Lower lobe of right lung (tissue), 2 donors: ENCODE measurements around the gene TMEM233. TPM values are rescaled to one million over a fixed set of nuclear protein-coding genes. Genes with fewer than 3 reads are reported as not detected.

Experiments
- ATAC-seq, 2 donors: fragments of 200-7000 bp; cut with Tn5 transposase; one replicate each; pipeline ENCODE4 v1.9.1; 2020 to 2022; ENCODE audit warnings: mild to moderate bottlenecking in 2 of 2, moderate library complexity in 2 of 2
- DNase-seq: peaks from one replicate; pipeline ENCODE4 v3.0.0-alpha.2; 2020
- H3K27ac ChIP-seq: fragments of 200-600 bp; one replicate; pipeline ENCODE4 v1.8.0; 2022
- H3K27me3 ChIP-seq: fragments of 200-600 bp; one replicate; pipeline ENCODE4 v1.8.0; 2022; ENCODE audit warnings: low read depth
- H3K36me3 ChIP-seq: fragments of 200-600 bp; one replicate; pipeline ENCODE4 v1.8.0; 2022; ENCODE audit warnings: mild to moderate bottlenecking
- H3K4me1 ChIP-seq: fragments of 200-600 bp; one replicate; pipeline ENCODE4 v1.8.0; 2022
- H3K4me3 ChIP-seq: fragments of 200-600 bp; one replicate; pipeline ENCODE4 v1.8.0; 2022; ENCODE audit warnings: mild to moderate bottlenecking
- H3K9me3 ChIP-seq: fragments of 200-600 bp; one replicate; pipeline ENCODE4 v1.8.0; 2022
- intact Hi-C: fragments of 100-400 bp; cut with DNase I; formaldehyde crosslinking; loops from one replicate; pipeline ENCODE4 v1.11.0; 2022
- total RNA-seq: library from RNA; stranded (reverse); fragmentation: NEBNext Ultra II Directional; extraction: Animal tissue kit (Norgen Biotek cat#: 25700); gene quantifications from one replicate; pipeline ENCODE4 v1.2.1, GENCODE V29; 2021
- TF ChIP-seq, protein P1 (sequence below): fragments of 200-600 bp; IDR thresholded peaks from one replicate; pipeline ENCODE4 v1.8.0; 2022; ENCODE audit warnings: antibody characterized with exemption, mild to moderate bottlenecking
- donor health status: DM: no; HTN: yes; CAD: no; lungs with severe emphysema.

Gene TMEM233
- total RNA-seq, 1 donor from 2014 or later: 0.47 TPM

DNA sequence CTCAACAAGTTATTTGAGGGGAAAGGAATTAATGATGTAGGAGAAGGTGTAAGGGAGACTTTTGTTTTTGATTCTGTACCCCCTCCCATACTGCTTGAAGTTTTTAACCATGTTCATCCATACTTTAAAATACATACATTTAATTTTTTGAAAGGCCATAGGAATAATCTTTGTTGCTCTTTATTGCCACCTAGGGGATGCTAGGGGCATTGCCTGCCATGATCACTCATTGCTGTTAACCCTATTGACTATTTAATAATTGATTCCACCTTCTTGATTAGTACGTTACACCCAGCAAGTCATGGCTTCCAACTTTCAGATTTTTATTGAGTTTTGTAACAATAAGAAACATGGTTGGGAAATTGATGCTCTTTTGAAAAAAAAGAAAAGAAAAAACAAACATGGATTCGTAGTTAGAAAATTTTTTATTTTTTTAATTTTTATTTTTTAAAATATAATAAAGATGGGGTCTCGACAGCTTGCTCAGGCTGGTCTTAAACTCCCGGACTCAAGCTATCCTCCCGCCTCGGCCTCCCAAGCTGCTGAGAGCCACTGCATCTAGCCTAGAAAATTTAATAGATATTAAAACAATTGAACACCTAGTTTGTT, 65.8 kb downstream of the TMEM233 start:
- no peak for DNase-seq
- intact Hi-C loops: no loop called here
- no peaks in the 10 kb centered on the region for H3K27me3 ChIP-seq
- TF ChIP-seq, protein P1, sequence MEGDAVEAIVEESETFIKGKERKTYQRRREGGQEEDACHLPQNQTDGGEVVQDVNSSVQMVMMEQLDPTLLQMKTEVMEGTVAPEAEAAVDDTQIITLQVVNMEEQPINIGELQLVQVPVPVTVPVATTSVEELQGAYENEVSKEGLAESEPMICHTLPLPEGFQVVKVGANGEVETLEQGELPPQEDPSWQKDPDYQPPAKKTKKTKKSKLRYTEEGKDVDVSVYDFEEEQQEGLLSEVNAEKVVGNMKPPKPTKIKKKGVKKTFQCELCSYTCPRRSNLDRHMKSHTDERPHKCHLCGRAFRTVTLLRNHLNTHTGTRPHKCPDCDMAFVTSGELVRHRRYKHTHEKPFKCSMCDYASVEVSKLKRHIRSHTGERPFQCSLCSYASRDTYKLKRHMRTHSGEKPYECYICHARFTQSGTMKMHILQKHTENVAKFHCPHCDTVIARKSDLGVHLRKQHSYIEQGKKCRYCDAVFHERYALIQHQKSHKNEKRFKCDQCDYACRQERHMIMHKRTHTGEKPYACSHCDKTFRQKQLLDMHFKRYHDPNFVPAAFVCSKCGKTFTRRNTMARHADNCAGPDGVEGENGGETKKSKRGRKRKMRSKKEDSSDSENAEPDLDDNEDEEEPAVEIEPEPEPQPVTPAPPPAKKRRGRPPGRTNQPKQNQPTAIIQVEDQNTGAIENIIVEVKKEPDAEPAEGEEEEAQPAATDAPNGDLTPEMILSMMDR: peak; percentile 91
- H3K36me3 ChIP-seq: no peaks in the 10 kb centered on the region
- H3K4me1 ChIP-seq: no peaks in the 10 kb centered on the region
- peak; percentile 63 to 79 for ATAC-seq
- H3K4me3 ChIP-seq: no peak overlapping the region
- H3K9me3 ChIP-seq: no peaks in the 10 kb centered on the region
- no peak overlapping the region for H3K27ac ChIP-seq

DNA sequence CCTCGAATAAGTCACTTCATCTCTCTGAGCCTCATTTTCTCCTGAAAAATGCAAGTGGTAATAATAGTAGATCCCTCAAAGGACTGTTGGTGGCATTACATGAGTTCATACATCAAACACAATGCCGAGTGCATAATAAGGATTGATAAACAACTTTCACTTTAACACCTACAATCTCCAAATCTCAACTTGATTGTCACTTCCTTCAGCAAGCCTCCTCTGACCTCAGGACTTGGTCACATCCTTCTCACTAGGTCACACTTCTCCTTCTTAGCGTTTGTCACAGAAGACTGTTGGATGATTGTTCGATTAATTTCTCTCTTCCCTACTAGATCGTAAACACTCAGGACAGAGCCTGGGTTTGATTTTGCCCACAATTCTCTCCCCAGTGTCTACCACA, 66.5 kb downstream of the TMEM233 start:
- H3K9me3 ChIP-seq: no peaks in the 10 kb centered on the region
- no peak overlapping the region for H3K27ac ChIP-seq
- no peaks in the 10 kb centered on the region for H3K36me3 ChIP-seq
- DNase-seq (no peak), ATAC-seq (no peak)
- TF ChIP-seq, protein P1: no peak
- no peak overlapping the region for H3K4me3 ChIP-seq
- intact Hi-C loops: no loop called here
- H3K27me3 ChIP-seq: no peaks in the 10 kb centered on the region
- H3K4me1 ChIP-seq: no peaks in the 10 kb centered on the region

DNA sequence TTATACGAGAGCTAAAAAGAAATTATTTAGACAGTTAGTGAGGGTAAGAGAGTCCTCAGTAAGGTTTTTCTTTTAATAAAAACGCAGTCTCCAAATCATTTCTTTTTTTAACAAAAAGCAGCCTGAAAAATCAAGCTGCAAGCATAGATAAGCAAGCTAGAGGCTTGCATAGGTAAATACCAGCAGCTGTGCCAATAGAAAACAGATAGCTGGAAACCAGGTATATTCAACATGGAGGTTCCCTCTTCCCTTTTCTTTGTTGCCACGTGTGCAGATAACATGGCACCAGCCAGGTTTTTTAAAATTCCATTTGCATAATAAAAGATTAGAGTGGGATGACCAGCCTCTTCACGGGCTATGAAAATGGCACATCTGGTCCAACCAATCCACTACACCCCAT, 68.3 kb downstream of the TMEM233 start:
- no peaks in the 10 kb centered on the region for H3K9me3 ChIP-seq
- H3K36me3 ChIP-seq: no peaks in the 10 kb centered on the region
- intact Hi-C loops: no loop called here
- ATAC-seq (no peak), DNase-seq (no peak)
- no peak overlapping the region for H3K27ac ChIP-seq
- H3K4me1 ChIP-seq: peaks cover 12% of the 10 kb centered on the region
- TF ChIP-seq, protein P1: no peak
- no peaks in the 10 kb centered on the region for H3K27me3 ChIP-seq
- H3K4me3 ChIP-seq: no peak overlapping the region

DNA sequence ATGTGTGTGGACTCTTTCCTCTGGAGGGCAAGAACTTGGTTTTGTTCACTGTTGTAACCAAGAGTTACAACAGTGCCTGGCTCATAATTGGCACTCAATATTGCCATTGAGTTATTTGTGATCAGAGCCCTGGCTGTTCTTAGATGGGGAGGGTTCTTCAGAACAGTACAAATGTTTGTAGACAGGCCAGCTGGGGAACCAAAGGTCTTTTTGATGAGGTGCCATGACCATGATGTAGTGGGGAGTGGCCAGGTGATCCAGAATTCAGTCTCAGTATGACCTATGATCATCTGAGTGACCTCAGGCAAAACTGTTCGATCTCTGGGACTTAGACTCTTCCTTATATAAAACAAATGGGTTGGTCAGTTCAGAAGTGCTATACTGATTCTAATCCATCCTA, 71.1 kb downstream of the TMEM233 start:
- TF ChIP-seq, protein P1: no peak
- Histone ChIP-seq H3K36me3 (no peaks in the 10 kb centered on the region), H3K27me3 (no peaks in the 10 kb centered on the region), H3K27ac (no peak overlapping the region), H3K9me3 (no peaks in the 10 kb centered on the region), H3K4me3 (no peak overlapping the region), H3K4me1 (peaks cover 26% of the 10 kb centered on the region)
- ATAC-seq (no peak), DNase-seq (no peak)
- intact Hi-C loops: no loop called here

DNA sequence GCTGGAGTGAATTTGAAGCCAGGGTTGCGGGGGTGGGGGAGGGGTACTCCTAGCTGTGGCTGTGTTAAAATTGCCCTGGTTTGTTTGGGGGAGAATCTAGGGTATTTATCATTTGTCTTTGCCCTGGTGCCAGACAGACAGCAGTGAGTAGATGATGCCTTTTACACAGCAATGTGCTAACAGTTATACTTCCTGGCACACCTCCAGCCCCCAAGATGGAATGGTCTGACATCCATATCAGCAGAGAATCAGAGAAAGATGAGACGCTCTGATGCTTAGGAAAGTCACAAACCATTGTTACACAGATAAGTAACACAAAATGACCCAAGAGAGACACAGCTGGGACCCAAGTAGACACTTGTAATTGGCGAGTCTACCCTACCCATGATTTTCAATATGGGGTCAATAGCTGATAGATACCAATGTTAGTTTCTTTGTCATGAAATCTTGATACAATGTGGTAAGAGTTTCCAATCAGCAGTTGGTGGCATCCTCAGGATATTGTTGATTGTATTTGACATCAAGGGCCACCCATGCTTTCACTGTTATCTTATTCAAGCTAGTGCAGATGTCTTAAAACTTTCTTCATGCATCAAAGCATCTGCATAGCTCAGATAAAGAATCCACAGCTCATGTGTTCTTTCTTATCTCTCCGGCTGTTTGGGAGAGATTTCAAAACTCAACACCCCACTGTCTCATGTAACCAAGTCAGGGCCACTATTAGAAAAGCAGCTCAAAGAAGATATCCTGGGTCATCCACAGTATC, 71.8 kb downstream of the TMEM233 start:
- no peaks in the 10 kb centered on the region for H3K36me3 ChIP-seq
- no peak overlapping the region for H3K4me3 ChIP-seq
- no peak overlapping the region for H3K27ac ChIP-seq
- H3K27me3 ChIP-seq: no peaks in the 10 kb centered on the region
- DNase-seq (no peak), ATAC-seq (no peak)
- TF ChIP-seq, protein P1: no peak
- no peaks in the 10 kb centered on the region for H3K9me3 ChIP-seq
- intact Hi-C loops: no loop called here
- peaks cover 31% of the 10 kb centered on the region for H3K4me1 ChIP-seq
